Glomerular visceral epithelial cell (primary cell): ENCODE measurements around the gene FAM107B.
"Not testable (repeated sequence)": the region's sequence is repeated elsewhere in the genome, so short reads cannot be mapped to it uniquely, and the experiment has no call there.

ENCODE experiments used
- DNase-seq: peaks from one replicate; pipeline ENCODE4 v3.0.0-alpha.2; 2016; ENCODE audit errors: extremely low spot score

Gene FAM107B

GRCh38 chr10:14736043-14736442, 38.7 kb downstream of the FAM107B start:
- no peak for DNase-seq

GRCh38 chr10:14731875-14732512, 42.7 kb downstream of the FAM107B start:
- DNase-seq: no peak

- no peak for DNase-seq
Observed at GRCh38 chr10:14728346-14728745, 46.4 kb downstream of the FAM107B start.

- DNase-seq: no peak
Observed at GRCh38 chr10:14727924-14728323, 46.8 kb downstream of the FAM107B start.

GRCh38 chr10:14727465-14727864, 47.2 kb downstream of the FAM107B start:
- DNase-seq: no peak

GRCh38 chr10:14724931-14725330, 49.8 kb downstream of the FAM107B start:
- DNase-seq: no peak

GRCh38 chr10:14723052-14723689, 51.5 kb downstream of the FAM107B start:
- no peak for DNase-seq

- DNase-seq: no peak
Observed at GRCh38 chr10:14717552-14717951, 57.1 kb downstream of the FAM107B start.

GRCh38 chr10:14712991-14713424, 61.7 kb downstream of the FAM107B start:
- DNase-seq: no peak

- not testable (repeated sequence) for DNase-seq
Observed at GRCh38 chr10:14709344-14709743, 65.4 kb downstream of the FAM107B start.

GRCh38 chr10:14707481-14707880, 67.2 kb downstream of the FAM107B start:
- DNase-seq: no peak

GRCh38 chr10:14705548-14706230, 69.0 kb downstream of the FAM107B start:
- no peak for DNase-seq

- DNase-seq: no peak
Observed at GRCh38 chr10:14703631-14704001, 71.1 kb downstream of the FAM107B start.

GRCh38 chr10:14701466-14701865, 73.2 kb downstream of the FAM107B start:
- DNase-seq: no peak

- DNase-seq: no peak
Observed at GRCh38 chr10:14700546-14700945, 74.2 kb downstream of the FAM107B start.

- no peak for DNase-seq
Observed at GRCh38 chr10:14699482-14699881, 75.2 kb downstream of the FAM107B start.

GRCh38 chr10:14698829-14699170, 75.9 kb downstream of the FAM107B start:
- no peak for DNase-seq

GRCh38 chr10:14698111-14698828, 76.4 kb downstream of the FAM107B start:
- no peak for DNase-seq

- DNase-seq: no peak
Observed at GRCh38 chr10:14697281-14697680, 77.4 kb downstream of the FAM107B start.

GRCh38 chr10:14696821-14697220, 77.9 kb downstream of the FAM107B start:
- no peak for DNase-seq

GRCh38 chr10:14695847-14696480, 78.7 kb downstream of the FAM107B start:
- no peak for DNase-seq

- DNase-seq: no peak
Observed at GRCh38 chr10:14693891-14694290, 80.8 kb downstream of the FAM107B start.
